ENCODE results near the gene EPS15.

DNA sequence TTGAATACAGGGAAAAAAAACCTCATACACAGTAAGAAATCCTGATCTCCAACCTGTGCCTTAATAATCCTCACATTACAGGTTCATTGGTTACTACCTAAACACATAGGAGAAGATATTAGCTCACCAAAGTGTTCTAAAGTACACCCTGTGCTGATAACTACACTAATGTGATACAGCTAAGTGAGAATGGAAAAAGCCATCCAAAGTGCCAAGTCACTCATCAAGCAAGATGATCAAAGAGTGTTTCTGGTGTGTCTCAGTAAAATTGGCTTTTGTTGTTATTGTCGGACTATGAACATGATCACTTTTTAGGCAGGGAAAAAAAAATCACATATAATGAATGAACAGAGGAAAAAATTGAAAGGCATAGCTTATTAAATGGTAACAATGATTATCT lies 31.4 kb downstream of the EPS15 start:
- TF ChIP-seq, protein P1, sequence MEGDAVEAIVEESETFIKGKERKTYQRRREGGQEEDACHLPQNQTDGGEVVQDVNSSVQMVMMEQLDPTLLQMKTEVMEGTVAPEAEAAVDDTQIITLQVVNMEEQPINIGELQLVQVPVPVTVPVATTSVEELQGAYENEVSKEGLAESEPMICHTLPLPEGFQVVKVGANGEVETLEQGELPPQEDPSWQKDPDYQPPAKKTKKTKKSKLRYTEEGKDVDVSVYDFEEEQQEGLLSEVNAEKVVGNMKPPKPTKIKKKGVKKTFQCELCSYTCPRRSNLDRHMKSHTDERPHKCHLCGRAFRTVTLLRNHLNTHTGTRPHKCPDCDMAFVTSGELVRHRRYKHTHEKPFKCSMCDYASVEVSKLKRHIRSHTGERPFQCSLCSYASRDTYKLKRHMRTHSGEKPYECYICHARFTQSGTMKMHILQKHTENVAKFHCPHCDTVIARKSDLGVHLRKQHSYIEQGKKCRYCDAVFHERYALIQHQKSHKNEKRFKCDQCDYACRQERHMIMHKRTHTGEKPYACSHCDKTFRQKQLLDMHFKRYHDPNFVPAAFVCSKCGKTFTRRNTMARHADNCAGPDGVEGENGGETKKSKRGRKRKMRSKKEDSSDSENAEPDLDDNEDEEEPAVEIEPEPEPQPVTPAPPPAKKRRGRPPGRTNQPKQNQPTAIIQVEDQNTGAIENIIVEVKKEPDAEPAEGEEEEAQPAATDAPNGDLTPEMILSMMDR (IDR thresholded peaks at IDR 0.05): no peak
- TF ChIP-seq POLR2A (IDR thresholded peaks at IDR 0.05): no peak
